ENCODE results near the gene TLE3.

The TLE3 gene

GRCh38 chr15:70002897-70003296 lies 94.8 kb downstream of the TLE3 start:
- TF ChIP-seq ZFP30 (CRISPR knock-in tag; IDR thresholded peaks at IDR 0.05) (no peak), TSHZ2 (CRISPR knock-in tag; IDR thresholded peaks at IDR 0.05) (no peak), PPARA (CRISPR knock-in tag; IDR thresholded peaks at IDR 0.05; ENCODE audit: borderline replicate concordance) (no peak), CSRNP3 (CRISPR knock-in tag; IDR thresholded peaks at IDR 0.05) (no peak), ZNF8 (CRISPR knock-in tag; IDR thresholded peaks at IDR 0.05) (no peak), RARB (CRISPR knock-in tag; IDR thresholded peaks at IDR 0.05) (no peak), POU6F1 (CRISPR knock-in tag; IDR thresholded peaks at IDR 0.05; ENCODE audit: borderline replicate concordance, low read depth) (no peak), GLIS3 (CRISPR knock-in tag; IDR thresholded peaks at IDR 0.05) (no peak)
- no peak for ATAC-seq

GRCh38 chr15:70001859-70002258 lies 95.9 kb downstream of the TLE3 start:
- ATAC-seq, result no peak
- TF ChIP-seq ZNF565 (CRISPR knock-in tag; conservative IDR thresholded peaks at IDR 0.05; ENCODE audit: low read depth) (no peak), ZNF8 (CRISPR knock-in tag; IDR thresholded peaks at IDR 0.05) (no peak), OSR1 (CRISPR knock-in tag; IDR thresholded peaks at IDR 0.05) (no peak)

GRCh38 chr15:69999392-70000085 lies 98.2 kb downstream of the TLE3 start:
- TF ChIP-seq ISL1 (CRISPR knock-in tag; IDR thresholded peaks at IDR 0.05), result no peak
- no peak for TF ChIP-seq ZNF70 (CRISPR knock-in tag; IDR thresholded peaks at IDR 0.05)
- no peak for TF ChIP-seq ZC3H10 (CRISPR knock-in tag; IDR thresholded peaks at IDR 0.05)
- no peak for TF ChIP-seq CSRNP3 (CRISPR knock-in tag; IDR thresholded peaks at IDR 0.05)
- no peak for TF ChIP-seq GLIS3 (CRISPR knock-in tag; IDR thresholded peaks at IDR 0.05)
- TF ChIP-seq OSR1 (CRISPR knock-in tag; IDR thresholded peaks at IDR 0.05), result no peak
- no peak for TF ChIP-seq ZFP3 (CRISPR knock-in tag; IDR thresholded peaks at IDR 0.05)

GRCh38 chr15:69998541-69999391 lies 99.0 kb downstream of the TLE3 start:
- ATAC-seq, result no peak
- TF ChIP-seq ZC3H10 (CRISPR knock-in tag; IDR thresholded peaks at IDR 0.05), result no peak
- TF ChIP-seq RARB (CRISPR knock-in tag; IDR thresholded peaks at IDR 0.05), result no peak
- no peak for TF ChIP-seq SNAI2 (CRISPR knock-in tag; IDR thresholded peaks at IDR 0.05)
- no peak for TF ChIP-seq OSR1 (CRISPR knock-in tag; IDR thresholded peaks at IDR 0.05)
- no peak for TF ChIP-seq ESRRG (CRISPR knock-in tag; IDR thresholded peaks at IDR 0.05)
- no peak for TF ChIP-seq ZNF70 (CRISPR knock-in tag; IDR thresholded peaks at IDR 0.05)
- TF ChIP-seq ZFP30 (CRISPR knock-in tag; IDR thresholded peaks at IDR 0.05), result no peak
- no peak for TF ChIP-seq PPARA (CRISPR knock-in tag; IDR thresholded peaks at IDR 0.05; ENCODE audit: borderline replicate concordance)
- no peak for TF ChIP-seq GLIS3 (CRISPR knock-in tag; IDR thresholded peaks at IDR 0.05)

More at GRCh38 chr15:69999392-70000085, 98.2 kb downstream of the TLE3 start:
- no peak for ATAC-seq

- no peak for ATAC-seq
- TF ChIP-seq OSR1 (CRISPR knock-in tag; IDR thresholded peaks at IDR 0.05), result no peak
- no peak for TF ChIP-seq ZNF565 (CRISPR knock-in tag; conservative IDR thresholded peaks at IDR 0.05; ENCODE audit: low read depth)
- no peak for TF ChIP-seq ZFP30 (CRISPR knock-in tag; IDR thresholded peaks at IDR 0.05)
- TF ChIP-seq TOX (CRISPR knock-in tag; IDR thresholded peaks at IDR 0.05; ENCODE audit: borderline replicate concordance), result no peak
- no peak for TF ChIP-seq PATZ1 (CRISPR knock-in tag; IDR thresholded peaks at IDR 0.05; ENCODE audit: borderline replicate concordance)
- TF ChIP-seq TSHZ2 (CRISPR knock-in tag; IDR thresholded peaks at IDR 0.05), result no peak
- no peak for TF ChIP-seq ZNF8 (CRISPR knock-in tag; IDR thresholded peaks at IDR 0.05)
These were observed 99.9 kb downstream of the TLE3 start for GRCh38 chr15:69997813-69998212.

All from SK-N-SH treated with all-trans-retinoic acid at 6 μM for 48 hours (cell line).